Fibroblast of lung (primary cell): ENCODE data around the gene MCM3AP. TPM values are rescaled to one million over a fixed set of nuclear protein-coding genes. Genes with fewer than 3 reads are reported as not detected.

Source experiments
- DNase-seq, 2 donors: peaks; one replicate each; pipeline versions ENCODE4 v3.0.0 to v3.0.0-alpha.2; 2010; ENCODE audit warnings: low read depth in 2 of 2
- H2AFZ ChIP-seq: 2 replicates; pipeline ENCODE4 v1.5.1; 2012; ENCODE audit warnings: low read length, control low read depth, inconsistent platforms
- H3K27ac ChIP-seq: 2 replicates; pipeline ENCODE4 v1.5.1; 2011; ENCODE audit warnings: low read length, control low read depth; ENCODE audit not compliant: insufficient read depth
- H3K27me3 ChIP-seq: 2 replicates; pipeline ENCODE4 v1.5.1; 2011; ENCODE audit warnings: mild to moderate bottlenecking, low read length; ENCODE audit not compliant: control insufficient read depth, insufficient read depth
- H3K36me3 ChIP-seq: 2 replicates; pipeline ENCODE4 v1.5.1; 2011; ENCODE audit warnings: low read length; ENCODE audit not compliant: control insufficient read depth, insufficient read depth
- H3K4me1 ChIP-seq: 2 replicates; pipeline ENCODE4 v1.5.1; 2011; ENCODE audit warnings: low read length; ENCODE audit not compliant: control insufficient read depth, insufficient read depth; ENCODE audit errors: extremely low read depth
- H3K4me2 ChIP-seq: 2 replicates; pipeline ENCODE4 v1.5.1; 2011; ENCODE audit warnings: low read length, control low read depth; ENCODE audit not compliant: insufficient read depth; ENCODE audit errors: extremely low read depth
- H3K4me3 ChIP-seq, 4 experiments: fragments of 200-600 bp in 1 of 4; sonication (generic) in 1 of 4; replicated peaks in 1 of 4; 2 replicates each; pipeline ENCODE4 v1.5.1; 2011 to 2016; ENCODE audit warnings: low read length in 4 of 4, low read depth in 3 of 4, mild to moderate bottlenecking in 3 of 4, control low read depth in 2 of 4, inconsistent platforms in 1 of 4, mixed read lengths in 1 of 4; ENCODE audit not compliant: insufficient read depth in 1 of 4; ENCODE audit errors: control extremely low read depth in 1 of 4
- H3K79me2 ChIP-seq: 2 replicates; pipeline ENCODE4 v1.5.1; 2012; ENCODE audit warnings: mild to moderate bottlenecking, low read length, inconsistent platforms; ENCODE audit not compliant: control insufficient read depth, insufficient read depth
- H3K9ac ChIP-seq: 2 replicates; pipeline ENCODE4 v1.5.1; 2011; ENCODE audit warnings: mild to moderate bottlenecking, low read length, control low read depth; ENCODE audit not compliant: insufficient read depth
- H3K9me3 ChIP-seq: 2 replicates; pipeline ENCODE4 v1.5.1; 2012; ENCODE audit warnings: low read depth, low read length; ENCODE audit not compliant: control insufficient read depth, insufficient read depth
- H4K20me1 ChIP-seq: 2 replicates; pipeline ENCODE4 v1.5.1; 2011; ENCODE audit warnings: low read length; ENCODE audit not compliant: control insufficient read depth, insufficient read depth; ENCODE audit errors: extremely low read depth
- CTCF ChIP-seq, 2 donors: IDR thresholded peaks in 1 of 2; conservative IDR thresholded peaks in 1 of 2; 1 replicate in 1 of 2; 2 replicates in 1 of 2; pipeline ENCODE4 v1.5.1; 2011 to 2012; ENCODE audit warnings: low read length in 2 of 2, control low read depth in 1 of 2, inconsistent platforms in 1 of 2, low read depth in 1 of 2, mild to moderate bottlenecking in 1 of 2
- EZH2 ChIP-seq: IDR thresholded peaks from 2 replicates; pipeline ENCODE4 v1.5.1; 2012; ENCODE audit warnings: low read length, control low read depth, mild to moderate bottlenecking; ENCODE audit errors: missing control alignments
- polyA plus RNA-seq, 2 donors: library from polyadenylated mRNA; depleted of rRNA in 1 of 2; stranded (reverse) in 1 of 2; unstranded in 1 of 2; fragments of >200 nt; gene quantifications; 2 replicates each; pipeline ENCODE4 v1.2.1, GENCODE V29; 2011 to 2012; ENCODE audit warnings: missing spikeins in 1 of 2
- total RNA-seq: library from RNA; depleted of rRNA; stranded (reverse); fragments of >200 nt; gene quantifications from 2 replicates; pipeline ENCODE4 v1.2.1, GENCODE V29; 2014

MCM3AP gene
- total and polyA plus RNA-seq, 2 donors (not counting 1 experiment from before 2014, with no cell fraction given) = 40.4 to 64.6 TPM

GRCh38 chr21:46273341-46273740, 12.1 kb downstream of the MCM3AP start:
- Histone ChIP-seq H3K4me1 (no peaks in the 10 kb centered on the region), H3K36me3 (peaks cover 30% of the 10 kb centered on the region), H4K20me1 (no peaks in the 10 kb centered on the region), H3K79me2 (peaks cover 2% of the 10 kb centered on the region), H3K27me3 (no peaks in the 10 kb centered on the region), H3K9ac (no peak overlapping the region), H3K4me3 (no peak overlapping the region), H3K4me2 (no peak overlapping the region), H3K27ac (no peak overlapping the region), H2AFZ (no peak overlapping the region), H3K9me3 (no peaks in the 10 kb centered on the region)
- TF ChIP-seq EZH2 (no peak), CTCF (conservative IDR thresholded peaks at IDR 0.05 in 1 of 2, IDR thresholded peaks at IDR 0.05 in 1 of 2; ENCODE audit: low read depth in 1 of 2, low read length in 2 of 2) (no peak)
- DNase-seq = no peak

- Histone ChIP-seq H3K4me3 (no peak overlapping the region), H3K9me3 (no peaks in the 10 kb centered on the region), H3K36me3 (peaks cover 34% of the 10 kb centered on the region), H3K79me2 (no peaks in the 10 kb centered on the region), H2AFZ (no peak overlapping the region), H3K9ac (no peak overlapping the region), H3K4me2 (no peak overlapping the region), H3K4me1 (no peaks in the 10 kb centered on the region), H3K27me3 (no peaks in the 10 kb centered on the region), H3K27ac (no peak overlapping the region), H4K20me1 (no peaks in the 10 kb centered on the region)
- TF ChIP-seq EZH2 = no peak
- TF ChIP-seq CTCF (conservative IDR thresholded peaks at IDR 0.05 in 1 of 2, IDR thresholded peaks at IDR 0.05 in 1 of 2; ENCODE audit: low read depth in 1 of 2, low read length in 2 of 2) = no peak
- DNase-seq = no peak
Measured at GRCh38 chr21:46269466-46269865, 15.9 kb downstream of the MCM3AP start.

GRCh38 chr21:46268371-46268770, 17.0 kb downstream of the MCM3AP start:
- no peaks in the 10 kb centered on the region for H4K20me1 ChIP-seq
- no peaks in the 10 kb centered on the region for H3K4me1 ChIP-seq
- H2AFZ ChIP-seq = no peak overlapping the region
- no peak overlapping the region for H3K9ac ChIP-seq
- H3K79me2 ChIP-seq = no peaks in the 10 kb centered on the region
- H3K9me3 ChIP-seq = no peaks in the 10 kb centered on the region
- H3K27me3 ChIP-seq = no peaks in the 10 kb centered on the region
- peaks cover 37% of the 10 kb centered on the region for H3K36me3 ChIP-seq
- no peak overlapping the region for H3K4me2 ChIP-seq
- no peak for DNase-seq
- TF ChIP-seq CTCF (conservative IDR thresholded peaks at IDR 0.05 in 1 of 2, IDR thresholded peaks at IDR 0.05 in 1 of 2; ENCODE audit: low read depth in 1 of 2, low read length in 2 of 2) = no peak
- no peak for TF ChIP-seq EZH2
- no peak overlapping the region for H3K27ac ChIP-seq
- H3K4me3 ChIP-seq = no peak overlapping the region
